Stimulated activated memory B cell treated with anti-CD40 and anti-IgM and Interleukin-4, amounts not matched to agents 10 μg/mL and 1 μg/mL and 100 μg/mL, for 72 hours (primary cell): ENCODE results near the gene USP17L15.
"Not testable (repeated sequence)": the region's sequence is repeated elsewhere in the genome, so short reads cannot be mapped to it uniquely, and the experiment has no call there.

Experiments
- ATAC-seq: fragments of 150-1000 bp; cut with Tn5 transposase; 2 replicates; pipeline ENCODE4 v1.10.0; 2021
- H3K27ac Mint-ChIP-seq: one replicate; pipeline ENCODE4 v1.8.0; 2022; ENCODE audit warnings: mild to moderate bottlenecking, mixed read lengths
- H3K27me3 Mint-ChIP-seq: one replicate; pipeline ENCODE4 v1.8.0; 2022; ENCODE audit warnings: mixed read lengths
- H3K36me3 Mint-ChIP-seq: one replicate; pipeline ENCODE4 v1.8.0; 2022; ENCODE audit warnings: mixed read lengths
- H3K4me1 Mint-ChIP-seq: one replicate; pipeline ENCODE4 v1.8.0; 2022; ENCODE audit warnings: mixed read lengths
- H3K4me3 Mint-ChIP-seq: one replicate; pipeline ENCODE4 v1.8.0; 2022; ENCODE audit warnings: mild to moderate bottlenecking, moderate library complexity, mixed read lengths
- H3K9me3 Mint-ChIP-seq: one replicate; pipeline ENCODE4 v1.8.0; 2022; ENCODE audit warnings: mixed read lengths

The USP17L15 gene

DNA sequence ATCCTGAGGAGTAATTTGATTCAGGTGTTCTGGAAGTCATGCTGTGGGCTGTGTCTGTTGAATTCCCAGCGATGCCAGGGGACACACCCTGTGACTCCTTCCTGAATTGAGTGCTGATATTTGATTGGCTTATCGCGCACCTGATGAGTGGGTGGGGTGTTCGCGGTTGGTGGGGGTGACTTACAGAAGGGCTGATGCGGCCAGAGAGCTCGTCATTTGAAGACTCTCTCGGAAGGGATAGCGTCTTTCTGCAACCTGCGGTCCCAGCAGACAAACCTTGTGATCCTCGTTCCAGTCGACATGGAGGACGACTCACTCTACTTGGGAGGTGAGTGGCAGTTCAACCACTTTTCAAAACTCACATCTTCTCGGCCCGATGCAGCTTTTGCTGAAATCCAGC lies at the start of gene USP17L15:
USP17L15 (plus strand) TSS at position 301 of the 400 bp plus-strand sequence; CDS start at position 301, 0 bp downstream.
- not testable (repeated sequence) for H3K4me1 Mint-ChIP-seq, H3K27me3 Mint-ChIP-seq, H3K36me3 Mint-ChIP-seq, ATAC-seq, H3K9me3 Mint-ChIP-seq, H3K4me3 Mint-ChIP-seq, H3K27ac Mint-ChIP-seq

DNA sequence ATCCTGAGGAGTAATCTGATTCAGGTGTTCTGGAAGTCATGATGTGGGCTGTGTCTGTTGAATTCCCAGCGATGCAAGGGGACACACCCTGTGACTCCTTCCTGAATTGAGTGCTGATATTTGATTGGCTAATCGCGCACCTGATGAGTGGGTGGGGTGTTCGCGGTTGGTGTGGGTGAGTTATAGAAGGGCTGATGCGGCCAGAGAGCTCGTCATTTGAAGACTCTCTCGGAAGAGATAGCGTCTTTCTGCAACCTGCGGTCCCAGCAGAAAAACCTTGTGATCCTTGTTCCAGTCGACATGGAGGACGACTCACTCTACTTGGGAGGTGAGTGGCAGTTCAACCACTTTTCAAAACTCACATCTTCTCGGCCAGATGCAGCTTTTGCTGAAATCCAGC lies 23.8 kb upstream of the USP17L15 start, which contains the start of gene USP17L10:
USP17L10 (plus strand) TSS at position 301 of the 400 bp plus-strand sequence; CDS start at position 301, 0 bp downstream.
- not testable (repeated sequence) for H3K27ac Mint-ChIP-seq, H3K4me3 Mint-ChIP-seq, ATAC-seq, H3K27me3 Mint-ChIP-seq, H3K36me3 Mint-ChIP-seq, H3K4me1 Mint-ChIP-seq, H3K9me3 Mint-ChIP-seq

GRCh38 chr4:9214701-9215100 lies 19.5 kb upstream of the USP17L15 start:
- H3K9me3 Mint-ChIP-seq, H3K27ac Mint-ChIP-seq, H3K27me3 Mint-ChIP-seq, H3K4me1 Mint-ChIP-seq, H3K36me3 Mint-ChIP-seq, H3K4me3 Mint-ChIP-seq, ATAC-seq: not testable (repeated sequence)

GRCh38 chr4:9215105-9215504 lies 19.1 kb upstream of the USP17L15 start, which contains the start of gene USP17L11:
TSS of gene USP17L11 (plus strand) at chr4:9215405. CDS start at chr4:9215405, 0 bp downstream.
- not testable (repeated sequence) for H3K4me3 Mint-ChIP-seq, H3K36me3 Mint-ChIP-seq, H3K27me3 Mint-ChIP-seq, H3K27ac Mint-ChIP-seq, H3K4me1 Mint-ChIP-seq, H3K9me3 Mint-ChIP-seq, ATAC-seq

GRCh38 chr4:9219852-9220251 lies 14.3 kb upstream of the USP17L15 start, which contains the start of gene USP17L12:
TSS of gene USP17L12 (plus strand) at chr4:9220152. CDS start at chr4:9220152, 0 bp downstream.
- not testable (repeated sequence) for H3K4me1 Mint-ChIP-seq, H3K27ac Mint-ChIP-seq, H3K27me3 Mint-ChIP-seq, H3K9me3 Mint-ChIP-seq, H3K36me3 Mint-ChIP-seq, ATAC-seq, H3K4me3 Mint-ChIP-seq

DNA sequence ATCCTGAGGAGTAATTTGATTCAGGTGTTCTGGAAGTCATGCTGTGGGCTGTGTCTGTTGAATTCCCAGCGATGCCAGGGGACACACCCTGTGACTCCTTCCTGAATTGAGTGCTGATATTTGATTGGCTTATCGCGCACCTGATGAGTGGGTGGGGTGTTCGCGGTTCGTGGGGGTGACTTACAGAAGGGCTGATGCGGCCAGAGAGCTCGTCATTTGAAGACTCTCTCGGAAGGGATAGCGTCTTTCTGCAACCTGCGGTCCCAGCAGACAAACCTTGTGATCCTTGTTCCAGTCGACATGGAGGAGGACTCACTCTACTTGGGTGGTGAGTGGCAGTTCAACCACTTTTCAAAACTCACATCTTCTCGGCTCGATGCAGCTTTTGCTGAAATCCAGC lies 9.6 kb upstream of the USP17L15 start, which contains the start of gene USP17L13:
USP17L13 (plus strand) TSS at position 301 of the 400 bp plus-strand sequence; CDS start at position 301, 0 bp downstream.
- H3K36me3 Mint-ChIP-seq, ATAC-seq, H3K27me3 Mint-ChIP-seq, H3K4me3 Mint-ChIP-seq, H3K4me1 Mint-ChIP-seq, H3K27ac Mint-ChIP-seq, H3K9me3 Mint-ChIP-seq: not testable (repeated sequence)

GRCh38 chr4:9230249-9230648 lies 3.9 kb upstream of the USP17L15 start:
- not testable (repeated sequence) for H3K9me3 Mint-ChIP-seq, H3K27me3 Mint-ChIP-seq, H3K4me1 Mint-ChIP-seq, H3K27ac Mint-ChIP-seq, H3K36me3 Mint-ChIP-seq, ATAC-seq, H3K4me3 Mint-ChIP-seq

GRCh38 chr4:9238461-9238860 lies 4.3 kb downstream of the USP17L15 start:
- not testable (repeated sequence) for H3K36me3 Mint-ChIP-seq, H3K4me3 Mint-ChIP-seq, H3K9me3 Mint-ChIP-seq, H3K27me3 Mint-ChIP-seq, ATAC-seq, H3K27ac Mint-ChIP-seq, H3K4me1 Mint-ChIP-seq

GRCh38 chr4:9243579-9243978 lies 9.4 kb downstream of the USP17L15 start, which contains the start of gene USP17L17:
TSS of gene USP17L17 (plus strand) at chr4:9243879. CDS start at chr4:9243879, 0 bp downstream.
- H3K27me3 Mint-ChIP-seq, H3K36me3 Mint-ChIP-seq, ATAC-seq, H3K4me3 Mint-ChIP-seq, H3K4me1 Mint-ChIP-seq, H3K9me3 Mint-ChIP-seq, H3K27ac Mint-ChIP-seq: not testable (repeated sequence)

GRCh38 chr4:9247953-9248680 lies 13.9 kb downstream of the USP17L15 start, which contains the start of gene USP17L18:
TSS of gene USP17L18 (plus strand) at chr4:9248630. CDS start at chr4:9248630, 0 bp downstream.
- H3K36me3 Mint-ChIP-seq, H3K9me3 Mint-ChIP-seq, ATAC-seq, H3K4me1 Mint-ChIP-seq, H3K4me3 Mint-ChIP-seq, H3K27me3 Mint-ChIP-seq, H3K27ac Mint-ChIP-seq: not testable (repeated sequence)

GRCh38 chr4:9253078-9253477 lies 18.9 kb downstream of the USP17L15 start, which contains the start of gene USP17L19:
TSS of gene USP17L19 (plus strand) at chr4:9253378. CDS start at chr4:9253378, 0 bp downstream.
- H3K9me3 Mint-ChIP-seq, H3K4me3 Mint-ChIP-seq, H3K4me1 Mint-ChIP-seq, H3K27ac Mint-ChIP-seq, H3K27me3 Mint-ChIP-seq, ATAC-seq, H3K36me3 Mint-ChIP-seq: not testable (repeated sequence)

- H3K36me3 Mint-ChIP-seq, H3K4me1 Mint-ChIP-seq: not testable (repeated sequence)
These were observed 23.6 kb downstream of the USP17L15 start, which contains the start of gene USP17L20 for GRCh38 chr4:9257824-9258223. TSS of gene USP17L20 (plus strand) at chr4:9258124. CDS start at chr4:9258124, 0 bp downstream.

GRCh38 chr4:9262572-9262971 lies 28.4 kb downstream of the USP17L15 start, which contains the start of gene USP17L21:
TSS of gene USP17L21 (plus strand) at chr4:9262872. CDS start at chr4:9262872, 0 bp downstream.
- ATAC-seq, H3K4me3 Mint-ChIP-seq, H3K27me3 Mint-ChIP-seq, H3K9me3 Mint-ChIP-seq, H3K4me1 Mint-ChIP-seq, H3K27ac Mint-ChIP-seq, H3K36me3 Mint-ChIP-seq: not testable (repeated sequence)

More at GRCh38 chr4:9257824-9258223, 23.6 kb downstream of the USP17L15 start, which contains the start of gene USP17L20:
- not testable (repeated sequence) for H3K27ac Mint-ChIP-seq, ATAC-seq, H3K4me3 Mint-ChIP-seq, H3K9me3 Mint-ChIP-seq, H3K27me3 Mint-ChIP-seq

- not testable (repeated sequence) for H3K27ac Mint-ChIP-seq, H3K4me3 Mint-ChIP-seq, H3K9me3 Mint-ChIP-seq, H3K4me1 Mint-ChIP-seq, H3K36me3 Mint-ChIP-seq, H3K27me3 Mint-ChIP-seq, ATAC-seq
These were observed 33.1 kb downstream of the USP17L15 start, which contains the start of gene USP17L22 for GRCh38 chr4:9267319-9267718. TSS of gene USP17L22 (plus strand) at chr4:9267619. CDS start at chr4:9267619, 0 bp downstream.

DNA sequence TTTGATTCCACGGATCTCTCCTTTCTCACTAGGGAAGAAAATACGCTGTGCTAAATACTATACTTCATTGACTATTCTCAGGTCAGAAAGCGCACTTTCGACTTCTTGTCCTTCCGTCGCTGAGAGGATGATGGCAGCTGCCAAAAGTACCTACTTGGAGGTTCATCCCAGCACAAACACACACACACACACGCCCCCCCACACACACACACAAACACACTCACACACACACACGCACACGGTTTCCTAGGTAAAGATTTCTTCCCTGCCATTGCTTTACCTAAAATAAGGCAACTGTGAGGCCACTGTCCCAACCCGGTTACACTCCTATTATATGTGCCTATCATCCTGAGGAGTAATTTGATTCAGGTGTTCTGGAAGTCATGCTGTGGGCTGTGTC lies 37.5 kb downstream of the USP17L15 start:
- not testable (repeated sequence) for ATAC-seq, H3K4me1 Mint-ChIP-seq, H3K4me3 Mint-ChIP-seq, H3K27ac Mint-ChIP-seq, H3K27me3 Mint-ChIP-seq, H3K36me3 Mint-ChIP-seq, H3K9me3 Mint-ChIP-seq
